Upper lobe of left lung (tissue), 6 donors: ENCODE data around the gene CRTAC1. TPM values are rescaled to one million over a fixed set of nuclear protein-coding genes. Genes with fewer than 3 reads are reported as not detected.

Source experiments
- ATAC-seq, 2 donors: fragments of 200-7000 bp; cut with Tn5 transposase; one replicate each; pipeline ENCODE4 v1.9.1; 2022; ENCODE audit warnings: mild to moderate bottlenecking in 2 of 2, moderate library complexity in 2 of 2; ENCODE audit not compliant: low FRiP score in 2 of 2
- DNase-seq, 2 donors: peaks; one replicate each; pipeline ENCODE4 v3.0.0-alpha.2; 2019 to 2020
- H3K27ac ChIP-seq, 4 donors: fragments of 200-600 bp; sonication (generic); one replicate each; pipeline ENCODE4 v1.5.1; 2016 to 2019
- H3K27me3 ChIP-seq, 4 donors: fragments of 200-600 bp; sonication (generic); one replicate each; pipeline ENCODE4 v1.5.1; 2017 to 2019
- H3K36me3 ChIP-seq, 4 donors: fragments of 200-600 bp; sonication (generic); one replicate each; pipeline ENCODE4 v1.5.1; 2016 to 2019
- H3K4me1 ChIP-seq, 4 donors: fragments of 200-600 bp; sonication (generic); one replicate each; pipeline ENCODE4 v1.5.1; 2018 to 2019
- H3K4me3 ChIP-seq, 4 donors: fragments of 200-600 bp; sonication (generic); one replicate each; pipeline ENCODE4 v1.5.1; 2017 to 2019; ENCODE audit warnings: mild to moderate bottlenecking in 2 of 4, moderate library complexity in 1 of 4
- H3K9me3 ChIP-seq, 4 donors: fragments of 200-600 bp; sonication (generic); one replicate each; pipeline ENCODE4 v1.5.1; 2018 to 2019
- CTCF ChIP-seq, 6 experiments: fragments of 450-650 bp in 4 of 6; fragments of 200-600 bp in 2 of 6; sonication (generic) in 2 of 6; IDR thresholded peaks; one replicate each; pipeline ENCODE4 v1.5.1; 2016 to 2019; ENCODE audit warnings: antibody characterized with exemption in 6 of 6
- EP300 ChIP-seq, 4 donors: sonication (generic); formaldehyde crosslinking; IDR thresholded peaks; one replicate each; pipeline ENCODE4 v1.5.1; 2017; ENCODE audit warnings: antibody characterized with exemption in 4 of 4, control low read depth in 2 of 4
- POLR2A ChIP-seq, 4 donors: fragments of 450-650 bp; IDR thresholded peaks; one replicate each; pipeline ENCODE4 v1.5.1; 2016 to 2017; ENCODE audit warnings: antibody characterized with exemption in 4 of 4, mild to moderate bottlenecking in 2 of 4
- POLR2AphosphoS5 ChIP-seq, 2 donors: sonication (generic); formaldehyde crosslinking; IDR thresholded peaks; one replicate each; pipeline ENCODE4 v1.5.1; 2017; ENCODE audit warnings: antibody characterized with exemption in 2 of 2
- WGBS, 2 donors: methylation state at CpG; one replicate each; pipeline ENCODE4 v1.1.5; 2017 to 2018; 5-methylcytosine and 5-hydroxymethylcytosine counted together
- total RNA-seq, 6 donors: library from RNA; depleted of rRNA in 4 of 6; stranded (reverse); fragments of >200 nt in 4 of 6; gene quantifications; one replicate each; pipeline versions ENCODE4 v1.1.0 to v1.2.1, GENCODE V29; 2016 to 2021
- donor health status: DM: no; HTN: no; CAD: no; lungs with moderate emphysema.
- donor health status: DM: no; HTN: yes; CAD: no; lungs with severe emphysema.

The CRTAC1 gene
- total RNA-seq, 6 donors from 2014 or later: 40.6 to 123 (median 77.3) TPM

- H3K9me3 ChIP-seq: no peaks in the 10 kb centered on the region
- WGBS, 2 donors: 7% methylated on average over 2 of the region's 2 CpGs
- DNase-seq (no peak), ATAC-seq (no peak)
- no peak overlapping the region for H3K27ac ChIP-seq
- no peak for TF ChIP-seq CTCF (IDR thresholded peaks at IDR 0.05)
- TF ChIP-seq POLR2AphosphoS5 (IDR thresholded peaks at IDR 0.05): no peak
- no peak for TF ChIP-seq EP300 (IDR thresholded peaks at IDR 0.05)
- no peak for TF ChIP-seq POLR2A (IDR thresholded peaks at IDR 0.05)
- H3K4me3 ChIP-seq: no peak overlapping the region
- no peaks in the 10 kb centered on the region for H3K4me1 ChIP-seq
- H3K36me3 ChIP-seq: no peaks in the 10 kb centered on the region
- no peaks in the 10 kb centered on the region for H3K27me3 ChIP-seq
Observed at GRCh38 chr10:98074315-98074911, 44.0 kb upstream of the CRTAC1 start.

DNA sequence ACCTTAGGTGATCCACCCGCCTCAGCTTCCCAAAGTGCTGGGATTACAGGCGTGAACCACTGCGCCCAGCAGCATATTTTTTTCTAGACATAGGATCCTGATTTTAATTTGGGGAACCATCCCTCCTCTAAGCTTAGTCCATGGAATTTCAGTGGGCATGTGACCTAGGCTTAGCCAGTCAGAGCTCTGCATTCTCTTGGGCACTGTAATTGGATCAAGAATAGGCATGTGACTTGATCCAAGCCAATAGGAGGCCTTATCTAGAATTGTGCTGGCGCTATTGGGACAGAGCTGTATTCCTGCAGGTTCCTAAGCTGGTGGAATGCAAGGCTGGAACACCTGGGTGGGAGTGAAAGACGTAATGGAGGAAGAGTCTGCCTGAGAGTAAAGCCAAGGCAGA is 36.7 kb upstream of the CRTAC1 start:
- H3K27me3 ChIP-seq: no peaks in the 10 kb centered on the region
- DNase-seq (no peak), ATAC-seq (no peak)
- no peak for TF ChIP-seq POLR2AphosphoS5 (IDR thresholded peaks at IDR 0.05)
- TF ChIP-seq EP300 (IDR thresholded peaks at IDR 0.05): no peak
- TF ChIP-seq POLR2A (IDR thresholded peaks at IDR 0.05): no peak
- no peak for TF ChIP-seq CTCF (IDR thresholded peaks at IDR 0.05)
- no peaks in the 10 kb centered on the region for H3K9me3 ChIP-seq
- 73 to 87% methylated on average over 5 of the region's 5 CpGs for WGBS, 2 donors
- H3K36me3 ChIP-seq: no peaks in the 10 kb centered on the region
- no peaks in the 10 kb centered on the region for H3K4me1 ChIP-seq
- no peak overlapping the region for H3K27ac ChIP-seq
- no peak overlapping the region for H3K4me3 ChIP-seq

DNA sequence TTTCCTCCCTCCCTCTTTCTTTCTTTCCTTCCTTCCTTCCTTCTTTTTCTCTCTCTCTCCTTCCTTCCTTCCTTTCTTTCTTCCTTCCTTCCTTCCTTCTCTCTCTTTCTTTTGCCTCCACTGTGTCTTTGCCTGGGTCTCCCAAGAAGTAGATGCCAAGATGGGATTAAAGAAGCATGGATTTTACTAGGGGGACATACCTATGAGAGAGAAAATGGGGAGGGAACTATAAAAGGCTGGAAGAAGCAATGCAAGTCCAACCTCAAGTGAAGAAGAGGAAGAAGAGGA is 33.3 kb upstream of the CRTAC1 start:
- no peaks in the 10 kb centered on the region for H3K9me3 ChIP-seq
- no peak for ATAC-seq
- H3K27ac ChIP-seq: no peak overlapping the region
- no peak for TF ChIP-seq EP300 (IDR thresholded peaks at IDR 0.05)
- no peak for TF ChIP-seq CTCF (IDR thresholded peaks at IDR 0.05)
- no peak for TF ChIP-seq POLR2A (IDR thresholded peaks at IDR 0.05)
- no peak for TF ChIP-seq POLR2AphosphoS5 (IDR thresholded peaks at IDR 0.05)
- H3K4me1 ChIP-seq: no peaks in the 10 kb centered on the region
- H3K4me3 ChIP-seq: no peak overlapping the region
- no peaks in the 10 kb centered on the region for H3K27me3 ChIP-seq
- DNase-seq: no peak
- H3K36me3 ChIP-seq: no peaks in the 10 kb centered on the region

DNA sequence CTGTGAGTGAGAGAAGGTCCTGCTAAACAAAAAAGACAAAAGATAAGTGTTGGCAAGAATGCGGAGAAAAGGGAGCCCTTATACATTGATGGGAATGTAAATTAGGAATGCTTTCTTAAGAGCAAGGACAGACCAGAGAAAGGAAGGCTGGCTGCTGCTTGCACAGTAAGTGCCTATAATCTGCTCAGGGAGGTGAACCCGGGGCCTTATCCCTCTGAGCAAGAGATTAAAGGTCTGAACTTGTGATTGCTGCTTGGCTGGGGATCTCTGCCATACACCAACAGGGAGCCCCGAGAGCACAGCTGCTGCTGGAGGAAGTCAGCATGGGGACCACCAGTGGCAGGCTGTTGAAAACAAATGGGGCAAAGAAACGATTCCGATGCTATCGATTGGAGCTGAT is 32.0 kb upstream of the CRTAC1 start:
- H3K36me3 ChIP-seq: no peaks in the 10 kb centered on the region
- TF ChIP-seq POLR2A (IDR thresholded peaks at IDR 0.05): no peak
- no peak for TF ChIP-seq EP300 (IDR thresholded peaks at IDR 0.05)
- TF ChIP-seq POLR2AphosphoS5 (IDR thresholded peaks at IDR 0.05): no peak
- TF ChIP-seq CTCF (IDR thresholded peaks at IDR 0.05): no peak
- H3K4me3 ChIP-seq: no peak overlapping the region
- 70 to 71% methylated on average over 6 of the region's 6 CpGs for WGBS, 2 donors
- no peaks in the 10 kb centered on the region for H3K27me3 ChIP-seq
- no peaks in the 10 kb centered on the region for H3K9me3 ChIP-seq
- DNase-seq: no peak
- H3K4me1 ChIP-seq: no peaks in the 10 kb centered on the region
- H3K27ac ChIP-seq: no peak overlapping the region
- no peak for ATAC-seq

DNA sequence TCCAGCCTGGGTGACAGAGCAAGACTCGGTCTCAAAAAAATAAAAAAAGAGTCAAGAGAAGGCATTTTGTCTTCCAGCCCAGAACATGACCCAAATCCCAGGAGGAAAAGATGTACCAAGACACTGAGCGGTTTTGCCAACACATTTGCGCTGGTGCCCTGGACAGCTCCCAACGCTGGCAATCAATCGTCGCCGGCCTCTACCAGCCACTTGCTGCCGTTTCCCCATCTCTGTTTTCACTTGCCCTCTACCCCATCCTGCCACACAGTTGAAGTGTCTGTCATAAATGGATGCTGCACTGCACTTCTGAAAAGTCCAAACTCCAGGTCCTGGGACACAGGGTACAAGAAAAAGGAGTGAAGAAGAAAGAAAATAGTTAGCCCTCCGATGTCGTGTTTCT is 29.7 kb upstream of the CRTAC1 start:
- no peak for TF ChIP-seq POLR2AphosphoS5 (IDR thresholded peaks at IDR 0.05)
- TF ChIP-seq CTCF (IDR thresholded peaks at IDR 0.05): no peak
- TF ChIP-seq POLR2A (IDR thresholded peaks at IDR 0.05): no peak
- TF ChIP-seq EP300 (IDR thresholded peaks at IDR 0.05): no peak
- H3K4me1 ChIP-seq: no peaks in the 10 kb centered on the region
- H3K27ac ChIP-seq: no peak overlapping the region
- WGBS, 2 donors: 80 to 81% methylated on average over 10 of the region's 10 CpGs
- no peaks in the 10 kb centered on the region for H3K36me3 ChIP-seq
- no peaks in the 10 kb centered on the region for H3K9me3 ChIP-seq
- H3K4me3 ChIP-seq: no peak overlapping the region
- ATAC-seq (no peak), DNase-seq (no peak)
- no peaks in the 10 kb centered on the region for H3K27me3 ChIP-seq
